ENCODE measurements around the gene PRSS37. TPM values are rescaled to one million over a fixed set of nuclear protein-coding genes. Genes with fewer than 3 reads are reported as not detected.

Gene PRSS37
- total RNA-seq, 1 donor from 2014 or later: not detected

DNA sequence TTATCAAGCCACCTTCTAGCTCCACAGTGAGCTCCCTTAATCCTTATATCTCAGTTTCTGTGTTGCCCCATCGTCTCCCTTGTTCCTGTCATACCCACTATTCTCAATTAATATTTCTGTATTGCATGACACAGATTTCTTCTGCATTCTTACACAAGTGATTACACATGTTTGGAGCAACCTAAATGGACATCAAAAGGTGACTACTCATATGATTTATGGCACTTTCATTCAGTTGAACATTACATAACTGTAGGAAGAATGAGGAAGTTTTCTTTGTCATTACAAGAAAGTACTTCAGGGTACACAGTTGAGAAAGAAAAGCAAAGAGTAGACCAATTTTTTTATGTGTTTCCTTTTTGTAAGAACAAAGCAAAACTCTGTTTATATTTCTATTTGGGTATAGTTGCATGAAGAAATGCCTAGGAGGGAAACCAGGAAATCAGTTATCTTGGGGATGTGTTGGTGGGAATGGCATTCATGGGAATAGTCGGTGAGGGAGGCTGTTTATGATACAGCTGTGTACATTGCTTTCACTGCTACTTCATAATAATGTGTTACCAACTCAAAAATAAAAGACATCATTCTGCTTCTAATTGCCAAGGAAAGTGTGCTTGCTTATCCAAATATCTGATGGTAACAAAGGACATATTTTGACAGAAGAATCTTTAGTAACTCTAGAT, 23.6 kb upstream of the PRSS37 start:
- Mint-ChIP-seq H3K4me1 (ENCODE audit: low read depth) (no peaks in the 10 kb centered on the region), H3K27me3 (no peaks in the 10 kb centered on the region), H3K9me3 (ENCODE audit: low read depth) (peaks cover under 1% of the 10 kb centered on the region), H3K36me3 (ENCODE audit: insufficient read depth) (no peaks in the 10 kb centered on the region), H3K27ac (no peak overlapping the region), H3K4me3 (ENCODE audit: low read depth) (no peak overlapping the region)
- DNase-seq (ENCODE audit: low spot score, unreplicated experiment): no peak
- TF ChIP-seq, protein P1, sequence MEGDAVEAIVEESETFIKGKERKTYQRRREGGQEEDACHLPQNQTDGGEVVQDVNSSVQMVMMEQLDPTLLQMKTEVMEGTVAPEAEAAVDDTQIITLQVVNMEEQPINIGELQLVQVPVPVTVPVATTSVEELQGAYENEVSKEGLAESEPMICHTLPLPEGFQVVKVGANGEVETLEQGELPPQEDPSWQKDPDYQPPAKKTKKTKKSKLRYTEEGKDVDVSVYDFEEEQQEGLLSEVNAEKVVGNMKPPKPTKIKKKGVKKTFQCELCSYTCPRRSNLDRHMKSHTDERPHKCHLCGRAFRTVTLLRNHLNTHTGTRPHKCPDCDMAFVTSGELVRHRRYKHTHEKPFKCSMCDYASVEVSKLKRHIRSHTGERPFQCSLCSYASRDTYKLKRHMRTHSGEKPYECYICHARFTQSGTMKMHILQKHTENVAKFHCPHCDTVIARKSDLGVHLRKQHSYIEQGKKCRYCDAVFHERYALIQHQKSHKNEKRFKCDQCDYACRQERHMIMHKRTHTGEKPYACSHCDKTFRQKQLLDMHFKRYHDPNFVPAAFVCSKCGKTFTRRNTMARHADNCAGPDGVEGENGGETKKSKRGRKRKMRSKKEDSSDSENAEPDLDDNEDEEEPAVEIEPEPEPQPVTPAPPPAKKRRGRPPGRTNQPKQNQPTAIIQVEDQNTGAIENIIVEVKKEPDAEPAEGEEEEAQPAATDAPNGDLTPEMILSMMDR (IDR thresholded peaks at IDR 0.05; ENCODE audit: unreplicated experiment): no peak

DNA sequence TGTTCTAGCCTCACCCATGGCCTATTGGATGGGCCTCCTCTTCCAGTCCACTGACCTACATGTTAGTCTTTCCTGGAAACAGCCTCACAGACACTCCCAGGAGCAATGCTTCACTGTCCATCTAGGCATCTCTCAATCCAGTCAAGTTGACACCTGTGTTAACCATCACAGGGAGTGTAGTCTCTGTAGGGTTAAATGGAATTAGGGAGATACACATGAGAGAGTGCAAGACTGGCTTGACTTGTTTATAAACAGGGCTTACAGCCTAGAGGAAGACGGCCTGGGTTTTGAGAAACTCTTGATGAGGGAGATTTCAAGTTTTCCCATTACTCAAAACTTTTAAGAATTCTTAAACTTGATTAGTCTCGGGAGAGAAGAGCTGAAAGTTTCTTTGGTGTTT, 18.9 kb upstream of the PRSS37 start:
- H3K36me3 Mint-ChIP-seq (ENCODE audit: insufficient read depth): peaks cover 3% of the 10 kb centered on the region
- DNase-seq (ENCODE audit: low spot score, unreplicated experiment): no peak
- no peaks in the 10 kb centered on the region for H3K4me1 Mint-ChIP-seq (ENCODE audit: low read depth)
- TF ChIP-seq, protein P1 (IDR thresholded peaks at IDR 0.05; ENCODE audit: unreplicated experiment): no peak
- H3K4me3 Mint-ChIP-seq (ENCODE audit: low read depth): no peak overlapping the region
- H3K9me3 Mint-ChIP-seq (ENCODE audit: low read depth): peaks cover 10% of the 10 kb centered on the region
- no peaks in the 10 kb centered on the region for H3K27me3 Mint-ChIP-seq
- no peak overlapping the region for H3K27ac Mint-ChIP-seq

DNA sequence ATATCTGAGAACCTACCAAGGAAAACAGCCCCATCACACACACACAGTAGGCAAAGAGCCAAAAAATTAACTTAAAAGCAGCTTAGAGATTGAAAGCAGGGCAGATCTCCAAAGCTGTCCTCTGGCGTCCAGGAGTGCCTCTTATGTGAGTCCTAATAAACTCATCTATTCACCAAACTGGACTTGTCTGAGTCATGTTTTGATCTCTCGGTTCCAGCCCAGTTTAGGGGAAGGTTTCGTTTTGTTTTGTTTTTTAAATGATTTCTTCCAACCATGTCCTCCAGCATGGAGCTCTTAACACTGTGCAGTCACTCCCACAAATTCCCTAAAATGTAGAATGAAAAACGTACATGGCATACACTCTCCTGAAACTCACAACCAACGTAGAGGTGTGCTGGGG, 6.7 kb upstream of the PRSS37 start:
- Mint-ChIP-seq H3K27me3 (no peaks in the 10 kb centered on the region), H3K27ac (no peak overlapping the region), H3K9me3 (ENCODE audit: low read depth) (peaks cover 16% of the 10 kb centered on the region), H3K36me3 (ENCODE audit: insufficient read depth) (peaks cover 4% of the 10 kb centered on the region), H3K4me3 (ENCODE audit: low read depth) (no peak overlapping the region), H3K4me1 (ENCODE audit: low read depth) (peaks cover 7% of the 10 kb centered on the region)
- no peak for DNase-seq (ENCODE audit: low spot score, unreplicated experiment)
- TF ChIP-seq, protein P1 (IDR thresholded peaks at IDR 0.05; ENCODE audit: unreplicated experiment): no peak

DNA sequence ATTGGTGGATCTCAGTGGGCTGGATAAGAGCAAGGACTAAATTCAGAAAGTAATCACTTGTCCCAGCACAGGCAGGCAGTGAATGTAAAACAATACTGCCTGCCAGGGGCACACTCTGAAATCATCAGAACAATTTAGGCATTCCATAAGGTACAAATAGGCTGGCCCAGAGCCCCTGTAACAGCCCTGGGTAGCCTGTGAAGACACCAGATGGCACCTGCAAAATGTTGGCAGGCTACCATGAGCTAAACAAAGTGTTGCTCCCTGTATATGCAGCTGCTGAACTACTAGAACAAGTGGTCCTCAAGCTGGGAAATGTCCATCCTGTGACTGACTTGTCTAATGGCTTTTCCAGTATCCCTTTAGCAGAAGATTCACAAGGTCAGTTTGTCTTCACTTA, 3.0 kb upstream of the PRSS37 start:
- Mint-ChIP-seq H3K4me3 (ENCODE audit: low read depth) (no peak overlapping the region), H3K27me3 (no peaks in the 10 kb centered on the region), H3K36me3 (ENCODE audit: insufficient read depth) (peaks cover 2% of the 10 kb centered on the region), H3K9me3 (ENCODE audit: low read depth) (peaks cover 4% of the 10 kb centered on the region), H3K27ac (no peak overlapping the region), H3K4me1 (ENCODE audit: low read depth) (peaks cover 14% of the 10 kb centered on the region)
- DNase-seq (ENCODE audit: low spot score, unreplicated experiment): no peak
- TF ChIP-seq, protein P1 (IDR thresholded peaks at IDR 0.05; ENCODE audit: unreplicated experiment): no peak

DNA sequence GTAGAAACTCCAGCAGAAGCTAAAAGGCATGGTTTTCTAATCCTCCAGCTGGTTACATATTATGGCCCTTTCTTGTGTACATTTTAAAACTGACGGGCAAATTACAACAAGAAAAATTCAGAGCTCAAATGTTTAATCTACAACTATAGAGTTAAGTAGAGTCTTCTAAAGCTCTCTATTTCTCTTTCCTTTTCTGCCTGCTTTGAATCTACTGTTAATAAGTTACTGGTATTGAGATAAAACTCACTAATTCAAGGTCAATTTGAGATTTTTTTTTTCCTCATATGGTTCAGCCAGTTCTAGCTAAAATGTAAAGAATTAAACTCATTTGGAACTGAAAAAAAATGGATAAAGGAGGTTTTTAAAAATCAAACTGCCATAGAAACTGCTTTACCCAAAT, 1.6 kb upstream of the PRSS37 start:
- Mint-ChIP-seq H3K36me3 (ENCODE audit: insufficient read depth) (no peaks in the 10 kb centered on the region), H3K9me3 (ENCODE audit: low read depth) (no peaks in the 10 kb centered on the region), H3K4me3 (ENCODE audit: low read depth) (no peak overlapping the region), H3K4me1 (ENCODE audit: low read depth) (peaks cover 9% of the 10 kb centered on the region), H3K27me3 (no peaks in the 10 kb centered on the region), H3K27ac (no peak overlapping the region)
- DNase-seq (ENCODE audit: low spot score, unreplicated experiment): no peak
- TF ChIP-seq, protein P1 (IDR thresholded peaks at IDR 0.05; ENCODE audit: unreplicated experiment): no peak

Data from progenitor cell of endocrine pancreas (in vitro differentiated cells).